A549 (cell line): Measurements from ENCODE around the gene MEGF6. TPM values are rescaled to one million over a fixed set of nuclear protein-coding genes. Genes with fewer than 3 reads are reported as not detected.

Experiments
- ATAC-seq, 2 experiments: fragments of 200-7000 bp in 1 of 2; fragments of >200 bp in 1 of 2; cut with Nextera tagmentation in 1 of 2; cut with Tn5 transposase in 1 of 2; 3 replicates each; pipeline versions ENCODE4 v1.8.0 to v1.9.1; 2018 to 2020; ENCODE audit warnings: mild to moderate bottlenecking in 1 of 2, moderate library complexity in 1 of 2
- CTCF ChIA-PET: fragments of 300-600 bp; sonication (Branson Sonifier 250); formaldehyde crosslinking; extraction: SDS; loops from one replicate; lab custom pipeline; 2021; ENCODE audit warnings: antibody characterized with exemption, inconsistent platforms; lab: Yijun Ruan, JAX
- POLR2A ChIA-PET: fragments of 350-600 bp; formaldehyde crosslinking; extraction: SDS; loops from one replicate; lab custom pipeline; 2021; ENCODE audit warnings: antibody characterized with exemption, inconsistent platforms; lab: Yijun Ruan, JAX
- DNase-seq, 2 experiments: peaks; one replicate each; pipeline versions ENCODE4 v3.0.0 to v3.0.0-alpha.2; 2011 to 2016; ENCODE audit warnings: low read depth in 1 of 2, low spot score in 1 of 2
- FAIRE-seq: peaks from 2 replicates; lab custom pipeline; 2011; peaks lifted over from hg19 to GRCh38; lab: Jason Lieb, UNC
- H3K27ac ChIP-seq, 2 experiments: fragments of >200 bp; sonication (Bioruptor Twin); formaldehyde crosslinking; 3 replicates each; pipeline ENCODE4 v1.5.1; 2016 to 2017
- H3K4me1 ChIP-seq: fragments of >200 bp; sonication (Bioruptor Twin); formaldehyde crosslinking; 3 replicates; pipeline ENCODE4 v1.6.1; 2016
- H3K4me2 ChIP-seq: fragments of >200 bp; sonication (Bioruptor Twin); formaldehyde crosslinking; 3 replicates; pipeline ENCODE4 v1.6.1; 2016
- H3K4me3 ChIP-seq: fragments of >200 bp; sonication (Bioruptor Twin); formaldehyde crosslinking; 3 replicates; pipeline ENCODE4 v1.5.1; 2016
- H3K9me3 ChIP-seq: fragments of >200 bp; sonication (Bioruptor Twin); formaldehyde crosslinking; 3 replicates; pipeline ENCODE4 v1.6.1; 2016
- BCL3 ChIP-seq: fragments of >200 bp; sonication (Bioruptor Twin); formaldehyde crosslinking; IDR thresholded peaks from 3 replicates; pipeline ENCODE4 v1.6.1; 2016
- BHLHE40 ChIP-seq: IDR thresholded peaks from 2 replicates; pipeline ENCODE4 v1.6.1; 2012; ENCODE audit warnings: low read depth, low read length, inconsistent platforms
- E2F6 ChIP-seq: IDR thresholded peaks from 2 replicates; pipeline ENCODE4 v1.6.1; 2012; ENCODE audit warnings: low read depth, borderline replicate concordance
- EHMT2 ChIP-seq: fragments of 200-600 bp; sonication (generic); IDR thresholded peaks from 2 replicates; pipeline ENCODE4 v1.6.1; 2016; ENCODE audit warnings: antibody characterized with exemption, low read depth, mild to moderate bottlenecking, moderate library complexity
- ELK1 ChIP-seq: fragments of 150-350 bp; IDR thresholded peaks from 2 replicates; pipeline ENCODE4 v1.6.1; 2014; ENCODE audit warnings: low read depth, mild to moderate bottlenecking, low read length
- ESRRA ChIP-seq: fragments of 150-350 bp; IDR thresholded peaks from 2 replicates; pipeline ENCODE4 v1.6.1; 2014; ENCODE audit warnings: mild to moderate bottlenecking, low read length, borderline replicate concordance
- FOSL2 ChIP-seq, 2 experiments: fragments of 450-650 bp in 1 of 2; fragments of >200 bp in 1 of 2; sonication (Bioruptor Twin) in 1 of 2; formaldehyde crosslinking; IDR thresholded peaks; 2 replicates each; pipeline versions ENCODE4 v1.5.0 to v1.6.1; 2016 to 2020; ENCODE audit warnings: mild to moderate bottlenecking in 1 of 2, moderate library complexity in 1 of 2
- HEYL ChIP-seq: fragments of 250-450 bp; sonication (Bioruptor Pico); IDR thresholded peaks from 2 replicates; pipeline ENCODE4 v1.8.0; 2021; ENCODE audit warnings: mild to moderate bottlenecking, moderate library complexity
- HOXB13 ChIP-seq: fragments of 250-450 bp; sonication (Bioruptor Pico); IDR thresholded peaks from 2 replicates; pipeline ENCODE4 v1.5.0; 2020; ENCODE audit warnings: low read depth, mild to moderate bottlenecking, moderate library complexity
- JUN ChIP-seq, 2 experiments: fragments of >200 bp; sonication (Bioruptor Twin); formaldehyde crosslinking; IDR thresholded peaks; 2 replicates in 1 of 2; 3 replicates in 1 of 2; pipeline ENCODE4 v1.6.1; 2016 to 2017
- MAZ ChIP-seq: fragments of 150-350 bp; IDR thresholded peaks from 2 replicates; pipeline ENCODE4 v1.6.1; 2014; ENCODE audit warnings: antibody characterized with exemption, low read depth, low read length, borderline replicate concordance
- NPAS2 ChIP-seq: fragments of 250-450 bp; sonication (Bioruptor Pico); IDR thresholded peaks from 2 replicates; pipeline ENCODE4 v1.8.0; 2022; ENCODE audit warnings: mild to moderate bottlenecking, moderate library complexity, borderline replicate concordance
- NR3C1 ChIP-seq: fragments of >200 bp; sonication (Bioruptor Twin); formaldehyde crosslinking; IDR thresholded peaks from 3 replicates; pipeline ENCODE4 v1.6.1; 2017
- POLR2A ChIP-seq: IDR thresholded peaks from 2 replicates; pipeline ENCODE4 v1.6.1; 2012; ENCODE audit warnings: mild to moderate bottlenecking, low read length
- ZSCAN20 ChIP-seq: fragments of 250-450 bp; sonication (Bioruptor Pico); IDR thresholded peaks from 2 replicates; pipeline ENCODE4 v1.8.0; 2022; ENCODE audit warnings: mild to moderate bottlenecking, moderate library complexity
- WGBS: methylation state at CpG from one replicate; pipeline ENCODE4 v1.1.6; 2017; ENCODE audit errors: missing lambda C conversion rate; 5-methylcytosine and 5-hydroxymethylcytosine counted together
- polyA plus RNA-seq, 4 experiments: library from polyadenylated mRNA; depleted of rRNA in 3 of 4; stranded (reverse); fragments of >200 nt; fragmentation: RNase III in 1 of 4; extraction: RNeasy Plus Mini Kit Qiagen cat#74134 plus additional on column Dnase treatment in 1 of 4; gene quantifications; 2 replicates in 3 of 4; 3 replicates in 1 of 4; pipeline ENCODE4 v1.2.3, GENCODE V29; 2011 to 2017

Gene MEGF6
- polyA plus RNA-seq, 2 of the 4 experiments (the other 2 are of a cell fraction) = 0.66 to 13.7 TPM

GRCh38 chr1:3530926-3531818 lies 80.1 kb downstream of the MEGF6 start:
- 8% methylated on average over 8 of the region's 96 CpGs for WGBS
- Histone ChIP-seq H3K4me1 (peaks cover 12% of the 10 kb centered on the region; the same call in 1 of the 3 replicates), H3K9me3 (no peaks in the 10 kb centered on the region), H3K4me2 (peak overlapping the region; percentile 100), H3K4me3 (peak overlapping the region; percentile 89), H3K27ac (peak overlapping the region; percentile 79 to 95)
- POLR2A ChIA-PET = interaction anchor here (1.1 kb wide), 1 partner anchor 11 kb away, joined by 5 read pairs; no protein-coding TSS in a partner anchor
- CTCF ChIA-PET = interaction anchor here (0.6 to 3.4 kb wide), 4 partner anchors 14 to 78 kb away, joined by 3 to 10 read pairs (median 6); no protein-coding TSS in a partner anchor
- FAIRE-seq (no peak), DNase-seq (peak; percentile 67 to 74), ATAC-seq (peak; percentile 74)
- peak; percentile 55; the same call in 1 of the 3 replicates for TF ChIP-seq BCL3
- no peak for TF ChIP-seq FOSL2 (IDR thresholded peaks at IDR 0.05)
- no peak for TF ChIP-seq FOSL2 (CRISPR knock-in tag; IDR thresholded peaks at IDR 0.05)
- TF ChIP-seq POLR2A = peak; percentile 48
- TF ChIP-seq JUN (IDR thresholded peaks at IDR 0.05) = peak in 1 of 2 experiments; percentile 39; a peak in 1 of 5 replicates
- TF ChIP-seq NR3C1 = no peak

- peak overlapping the region; percentile 100 for H3K4me2 ChIP-seq
- FAIRE-seq = no peak
- ATAC-seq = peak; percentile 52 to 65; a peak in 4 of 6 replicates
- ChIA-PET CTCF (interaction anchor here (0.6 to 3.4 kb wide), 8 partner anchors 13 to 109 kb away, joined by 3 to 10 read pairs (median 4); no protein-coding TSS in a partner anchor), POLR2A (no interaction called here)
- peaks cover 12% of the 10 kb centered on the region; the same call in 1 of the 3 replicates for H3K4me1 ChIP-seq
- H3K4me3 ChIP-seq = peak overlapping the region; percentile 89
- H3K27ac ChIP-seq = peak overlapping the region; percentile 79 to 95
- 15% methylated on average over 9 of the region's 32 CpGs for WGBS
- TF ChIP-seq HOXB13 (CRISPR knock-in tag) = no peak
- no peak for TF ChIP-seq NR3C1
- no peak for TF ChIP-seq MAZ
- TF ChIP-seq ELK1 = no peak
- no peak for TF ChIP-seq ZSCAN20
- TF ChIP-seq EHMT2 = no peak
- peak in 1 of 2 experiments; percentile 35 for DNase-seq
- no peaks in the 10 kb centered on the region for H3K9me3 ChIP-seq
Measured at GRCh38 chr1:3530086-3530925, 81.0 kb downstream of the MEGF6 start.

GRCh38 chr1:3529099-3529729 lies 82.1 kb downstream of the MEGF6 start:
- CTCF ChIA-PET = interaction anchor here (0.6 to 3.4 kb wide), 8 partner anchors 14 to 462 kb away, joined by 3 to 10 read pairs (median 6); no protein-coding TSS in a partner anchor
- FAIRE-seq = no peak
- H3K4me2 ChIP-seq = no peak overlapping the region; the same call in 1 of the 3 replicates

More at GRCh38 chr1:3529099-3529729, 82.1 kb downstream of the MEGF6 start:
- ATAC-seq = no peak
- POLR2A ChIA-PET = no interaction called here
- no peak for TF ChIP-seq E2F6
- no peak for TF ChIP-seq NR3C1
- no peak for TF ChIP-seq NPAS2 (CRISPR knock-in tag)
- no peak for TF ChIP-seq ESRRA
- no peak for TF ChIP-seq ELK1
- TF ChIP-seq JUN (IDR thresholded peaks at IDR 0.05) = no peak
- no peak for TF ChIP-seq BHLHE40
- no peak for TF ChIP-seq HEYL
- Histone ChIP-seq H3K4me1 (peaks cover 12% of the 10 kb centered on the region; the same call in 1 of the 3 replicates), H3K4me3 (no peak overlapping the region), H3K9me3 (no peaks in the 10 kb centered on the region), H3K27ac (no peak overlapping the region)
- no peak for DNase-seq
- 73% methylated on average over 4 of the region's 17 CpGs for WGBS
